Prostate gland (tissue), 2 donors: ENCODE results near the gene RAI14. TPM values are rescaled to one million over a fixed set of nuclear protein-coding genes. Genes with fewer than 3 reads are reported as not detected.

Experiments
- DNase-seq: peaks from one replicate; pipeline ENCODE4 v3.0.0-alpha.2; 2019; ENCODE audit warnings: low spot score
- H3K27ac ChIP-seq, 2 donors: fragments of 200-600 bp; sonication (generic); 2 replicates each; pipeline ENCODE4 v1.5.1; 2017 to 2019
- H3K27me3 ChIP-seq: fragments of 200-600 bp; sonication (generic); replicated peaks from 2 replicates; pipeline ENCODE4 v1.5.1; 2019; ENCODE audit not compliant: insufficient read depth
- H3K36me3 ChIP-seq, 2 donors: fragments of 200-600 bp; sonication (generic); 1 replicate in 1 of 2; 2 replicates in 1 of 2; pipeline versions ENCODE4 v1.5.1 to v1.8.1; 2017 to 2019
- H3K4me1 ChIP-seq: fragments of 200-600 bp; sonication (generic); replicated peaks from 2 replicates; pipeline ENCODE4 v1.5.1; 2019
- H3K4me3 ChIP-seq, 2 donors: fragments of 200-600 bp; sonication (generic); 2 replicates each; pipeline ENCODE4 v1.5.1; 2017 to 2019
- H3K9me3 ChIP-seq: fragments of 200-600 bp; sonication (generic); 2 replicates; pipeline ENCODE4 v1.5.1; 2017
- CTCF ChIP-seq, 4 experiments: fragments of 200-600 bp in 2 of 4; fragments of 450-650 bp in 2 of 4; sonication (generic) in 2 of 4; IDR thresholded peaks; 1 replicate in 3 of 4; 2 replicates in 1 of 4; pipeline ENCODE4 v1.5.1; 2016 to 2019; ENCODE audit warnings: antibody characterized with exemption in 4 of 4, mild to moderate bottlenecking in 2 of 4, moderate library complexity in 2 of 4
- POLR2A ChIP-seq: fragments of 450-650 bp; IDR thresholded peaks from one replicate; pipeline ENCODE4 v1.6.1; 2016; ENCODE audit warnings: antibody characterized with exemption, mild to moderate bottlenecking
- POLR2AphosphoS5 ChIP-seq: sonication (generic); formaldehyde crosslinking; IDR thresholded peaks from one replicate; pipeline ENCODE4 v1.6.1; 2017; ENCODE audit warnings: antibody characterized with exemption
- WGBS: methylation state at CpG from one replicate; pipeline ENCODE4 v1.1.5; 2018; 5-methylcytosine and 5-hydroxymethylcytosine counted together
- intact Hi-C: fragments of 100-400 bp; cut with DNase I; formaldehyde crosslinking; loops from one replicate; pipeline ENCODE4 v1.14.2; 2022
- total RNA-seq, 2 donors: library from RNA; depleted of rRNA; stranded (reverse); fragments of >200 nt; gene quantifications; one replicate each; pipeline ENCODE4 v1.1.0, GENCODE V29; 2016

RAI14 gene
- total RNA-seq, 2 donors from 2014 or later, result 9.6 to 23.7 TPM

GRCh38 chr5:34657274-34657921 lies 1.3 kb downstream of the RAI14 start:
- DNase-seq, result no peak

GRCh38 chr5:34657988-34658387 lies 1.9 kb downstream of the RAI14 start:
- TF ChIP-seq POLR2A, result no peak
- no peak for TF ChIP-seq CTCF (IDR thresholded peaks at IDR 0.05)
- no peak for TF ChIP-seq POLR2AphosphoS5
- Histone ChIP-seq H3K4me3 (no peak overlapping the region), H3K36me3 (no peaks in the 10 kb centered on the region), H3K9me3 (no peaks in the 10 kb centered on the region), H3K4me1 (no peaks in the 10 kb centered on the region), H3K27ac (no peak overlapping the region), H3K27me3 (no peaks in the 10 kb centered on the region)
- intact Hi-C loops, result loop anchor here (2.0 to 10.0 kb wide), 5 partner anchors 49 to 237 kb away; no protein-coding TSS in a partner anchor
- 46% methylated on average over 4 of the region's 4 CpGs for WGBS
- no peak for DNase-seq

More at GRCh38 chr5:34657274-34657921, 1.3 kb downstream of the RAI14 start:
- Histone ChIP-seq H3K4me1 (no peaks in the 10 kb centered on the region), H3K27ac (peak overlapping the region; percentile 89 to 90), H3K36me3 (no peaks in the 10 kb centered on the region), H3K9me3 (no peaks in the 10 kb centered on the region), H3K4me3 (peak overlapping the region; percentile 52 to 80), H3K27me3 (no peaks in the 10 kb centered on the region)
- 4% methylated on average over 28 of the region's 28 CpGs for WGBS
- TF ChIP-seq CTCF (IDR thresholded peaks at IDR 0.05) (no peak), POLR2AphosphoS5 (no peak), POLR2A (no peak)
- intact Hi-C loops, result loop anchor here (2.0 to 10.0 kb wide), 5 partner anchors 49 to 237 kb away; no protein-coding TSS in a partner anchor

- H3K4me1 ChIP-seq, result no peaks in the 10 kb centered on the region
- no peaks in the 10 kb centered on the region for H3K9me3 ChIP-seq
- DNase-seq, result no peak
- intact Hi-C loops, result loop anchor here (5.0 to 10.0 kb wide), 4 partner anchors 132 to 236 kb away; no protein-coding TSS in a partner anchor
- H3K36me3 ChIP-seq, result no peaks in the 10 kb centered on the region
- H3K27ac ChIP-seq, result no peak overlapping the region
- WGBS, result 99% methylated on average over 3 of the region's 3 CpGs
- no peaks in the 10 kb centered on the region for H3K27me3 ChIP-seq
- TF ChIP-seq POLR2AphosphoS5 (no peak), POLR2A (no peak), CTCF (IDR thresholded peaks at IDR 0.05) (no peak)
- no peak overlapping the region for H3K4me3 ChIP-seq
Measured at GRCh38 chr5:34659168-34659567, 3.0 kb downstream of the RAI14 start.

GRCh38 chr5:34660444-34660843 lies 4.3 kb downstream of the RAI14 start:
- no peaks in the 10 kb centered on the region for H3K27me3 ChIP-seq
- H3K36me3 ChIP-seq, result no peaks in the 10 kb centered on the region
- H3K4me3 ChIP-seq, result no peak overlapping the region
- no peak for TF ChIP-seq POLR2AphosphoS5
- no peak for TF ChIP-seq POLR2A
- no peak for TF ChIP-seq CTCF (IDR thresholded peaks at IDR 0.05)
- intact Hi-C loops, result no loop called here
- WGBS, result 93% methylated on average over 4 of the region's 4 CpGs
- no peaks in the 10 kb centered on the region for H3K4me1 ChIP-seq
- no peaks in the 10 kb centered on the region for H3K9me3 ChIP-seq
- no peak for DNase-seq
- no peak overlapping the region for H3K27ac ChIP-seq
